CD4-positive, alpha-beta T cell (primary cell): Measurements from ENCODE around the gene C9orf152. TPM values are rescaled to one million over a fixed set of nuclear protein-coding genes. Genes with fewer than 3 reads are reported as not detected.

ENCODE experiments used
- ATAC-seq: fragments of 200-7000 bp; cut with Tn5 transposase; one replicate; pipeline ENCODE4 v1.10.0; 2022; ENCODE audit warnings: mild to moderate bottlenecking; ENCODE audit not compliant: poor library complexity
- CTCF ChIA-PET: fragments of 350-600 bp; sonication (Branson Sonifier 250); formaldehyde crosslinking; loops from one replicate; lab custom pipeline; 2021; ENCODE audit warnings: antibody characterized with exemption, inconsistent platforms; lab: Charles Lee
- POLR2A ChIA-PET: fragments of 350-600 bp; sonication (Branson Sonifier 250); formaldehyde crosslinking; loops from one replicate; lab custom pipeline; 2021; ENCODE audit warnings: antibody characterized with exemption, inconsistent platforms; lab: Charles Lee
- DNase-seq, 14 experiments: peaks; one replicate each; pipeline ENCODE4 v3.0.0-alpha.2; 2013 to 2020; ENCODE audit warnings: mixed read lengths in 2 of 14
- H3K27ac ChIP-seq, 2 donors: one replicate each; pipeline versions ENCODE4 v1.5.1 to v1.7.0; 2013; ENCODE audit warnings: low read length in 2 of 2, low read depth in 1 of 2, mild to moderate bottlenecking in 1 of 2
- H3K27me3 ChIP-seq, 2 experiments: 1 replicate in 1 of 2; 2 replicates in 1 of 2; pipeline versions ENCODE4 v1.6.1 to v1.7.0; 2013; ENCODE audit warnings: low read length in 2 of 2, control low read depth in 1 of 2, mild to moderate bottlenecking in 1 of 2, moderate library complexity in 1 of 2; ENCODE audit not compliant: insufficient read depth in 2 of 2, control insufficient read depth in 1 of 2
- H3K36me3 ChIP-seq: one replicate; pipeline ENCODE4 v1.6.1; 2013; ENCODE audit warnings: low read length, control low read depth; ENCODE audit not compliant: insufficient read depth
- H3K4me1 ChIP-seq: one replicate; pipeline ENCODE4 v1.6.1; 2013; ENCODE audit warnings: low read length, control low read depth; ENCODE audit not compliant: insufficient read depth
- H3K4me3 ChIP-seq: one replicate; pipeline ENCODE4 v1.5.1; 2013; ENCODE audit warnings: mild to moderate bottlenecking, low read length, moderate library complexity
- H3K9me3 ChIP-seq, 2 experiments: 1 replicate in 1 of 2; 2 replicates in 1 of 2; pipeline versions ENCODE4 v1.6.1 to v1.7.0; 2013; ENCODE audit warnings: low read length in 2 of 2, mild to moderate bottlenecking in 2 of 2, control low read depth in 1 of 2, moderate library complexity in 1 of 2; ENCODE audit not compliant: control insufficient read depth in 1 of 2, insufficient read depth in 1 of 2
- H3K27ac Mint-ChIP-seq: one replicate; pipeline ENCODE4 v1.8.0; 2020; ENCODE audit warnings: mixed read lengths
- H3K27me3 Mint-ChIP-seq: one replicate; pipeline ENCODE4 v1.8.0; 2021; ENCODE audit warnings: mixed read lengths
- H3K36me3 Mint-ChIP-seq: one replicate; pipeline ENCODE4 v1.8.0; 2021; ENCODE audit warnings: low read depth, mixed read lengths
- H3K4me1 Mint-ChIP-seq: one replicate; pipeline ENCODE4 v1.8.0; 2021; ENCODE audit warnings: low read depth, mixed read lengths
- H3K4me3 Mint-ChIP-seq: one replicate; pipeline ENCODE4 v1.8.0; 2020; ENCODE audit warnings: mild to moderate bottlenecking, mixed read lengths
- H3K9me3 Mint-ChIP-seq: one replicate; pipeline ENCODE4 v1.8.0; 2020; ENCODE audit warnings: mixed read lengths
- CTCF ChIP-seq: fragments of 200-600 bp; IDR thresholded peaks from one replicate; pipeline ENCODE4 v1.8.0; 2022; ENCODE audit warnings: antibody characterized with exemption, mild to moderate bottlenecking
- intact Hi-C, 2 experiments: fragments of 100-400 bp; cut with DNase I in 1 of 2; cut with micrococcal nuclease in 1 of 2; formaldehyde crosslinking; loops; one replicate each; pipeline versions ENCODE4 v1.15.1 to v1.9.0; 2023 to 2025; cut with DNase I, micrococcal nuclease
- polyA plus RNA-seq, 2 donors: library from polyadenylated mRNA; unstranded; fragments of 120-200 nt; gene quantifications; one replicate each; pipeline ENCODE4 v1.2.1, GENCODE V29; 2013
- total RNA-seq, 174 experiments: library from RNA in 2 of 174; stranded (reverse) in 2 of 174; gene quantifications; one replicate each; pipeline ENCODE4 v1.2.3 and lab custom pipeline; 2021 to 2026

Gene C9orf152, protein sequence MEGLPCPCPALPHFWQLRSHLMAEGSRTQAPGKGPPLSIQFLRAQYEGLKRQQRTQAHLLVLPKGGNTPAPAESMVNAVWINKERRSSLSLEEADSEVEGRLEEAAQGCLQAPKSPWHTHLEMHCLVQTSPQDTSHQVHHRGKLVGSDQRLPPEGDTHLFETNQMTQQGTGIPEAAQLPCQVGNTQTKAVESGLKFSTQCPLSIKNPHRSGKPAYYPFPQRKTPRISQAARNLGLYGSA
- not detected for total RNA-seq
- not detected for polyA plus RNA-seq (2013, experiment 1 of 2)
- 0.01 TPM for polyA plus RNA-seq (2013, experiment 2 of 2)
- total RNA-seq (lab: John Stamatoyannopoulos, UW), result 0 to 0.18 (median 0) reads per million in 172 experiments

- H3K36me3 ChIP-seq, result no peaks in the 10 kb centered on the region
- no peaks in the 10 kb centered on the region for H3K27me3 Mint-ChIP-seq
- no peak within 1 kb of the TSS for H3K4me3 ChIP-seq
- H3K27ac Mint-ChIP-seq, result no peak within 1 kb of the TSS
- H3K9me3 Mint-ChIP-seq, result no peaks in the 10 kb centered on the region
- no peak within 1 kb of the TSS for H3K4me3 Mint-ChIP-seq
- H3K27ac ChIP-seq, result no peak within 1 kb of the TSS
- H3K27me3 ChIP-seq, result peaks cover 0 to 6% of the 10 kb centered on the region in 2 experiments
- no peak for DNase-seq
- ChIA-PET POLR2A (no interaction called here), CTCF (no interaction called here)
- ATAC-seq, result no peak
- no peaks in the 10 kb centered on the region for H3K9me3 ChIP-seq
- no peaks in the 10 kb centered on the region for H3K4me1 ChIP-seq
- TF ChIP-seq CTCF, result no peak
- no peaks in the 10 kb centered on the region for H3K4me1 Mint-ChIP-seq
- H3K36me3 Mint-ChIP-seq, result no peaks in the 10 kb centered on the region
- intact Hi-C loops, result no loop called here
Measured at GRCh38 chr9:110208031-110208430, at the start of gene C9orf152. C9orf152 (minus strand) TSS chr9:110208159; CDS start chr9:110207579, 580 bp downstream.

- no peak for TF ChIP-seq CTCF
- H3K27me3 Mint-ChIP-seq, result no peaks in the 10 kb centered on the region
- no peaks in the 10 kb centered on the region for H3K9me3 Mint-ChIP-seq
- Histone ChIP-seq H3K4me3 (peak overlapping the region; percentile 85), H3K9me3 (no peaks in the 10 kb centered on the region), H3K27ac (peak overlapping the region; percentile 2 to 45), H3K36me3 (no peaks in the 10 kb centered on the region), H3K4me1 (peaks cover 32% of the 10 kb centered on the region), H3K27me3 (no peaks in the 10 kb centered on the region)
- peaks cover 43% of the 10 kb centered on the region for H3K4me1 Mint-ChIP-seq
- peak overlapping the region; percentile 73 for H3K27ac Mint-ChIP-seq
- POLR2A ChIA-PET, result interaction anchor here (1.2 kb wide), 1 partner anchor 12 kb away, joined by 4 read pairs; no protein-coding TSS in a partner anchor
- H3K4me3 Mint-ChIP-seq, result peak overlapping the region; percentile 98
- H3K36me3 Mint-ChIP-seq, result peaks cover 4% of the 10 kb centered on the region
- intact Hi-C loops, result loop anchor here in 1 of 2 experiments (5.0 to 10.0 kb wide), 2 partner anchors 210 to 1322 kb away; partner anchors contain the start of genes ABITRAM and ELP1
- CTCF ChIA-PET, result no interaction called here
- ATAC-seq, result no peak
- DNase-seq, result peak in 1 of 14 experiments; percentile 5
Measured at GRCh38 chr9:110257097-110257841, 49.3 kb upstream of the C9orf152 start.

DNA sequence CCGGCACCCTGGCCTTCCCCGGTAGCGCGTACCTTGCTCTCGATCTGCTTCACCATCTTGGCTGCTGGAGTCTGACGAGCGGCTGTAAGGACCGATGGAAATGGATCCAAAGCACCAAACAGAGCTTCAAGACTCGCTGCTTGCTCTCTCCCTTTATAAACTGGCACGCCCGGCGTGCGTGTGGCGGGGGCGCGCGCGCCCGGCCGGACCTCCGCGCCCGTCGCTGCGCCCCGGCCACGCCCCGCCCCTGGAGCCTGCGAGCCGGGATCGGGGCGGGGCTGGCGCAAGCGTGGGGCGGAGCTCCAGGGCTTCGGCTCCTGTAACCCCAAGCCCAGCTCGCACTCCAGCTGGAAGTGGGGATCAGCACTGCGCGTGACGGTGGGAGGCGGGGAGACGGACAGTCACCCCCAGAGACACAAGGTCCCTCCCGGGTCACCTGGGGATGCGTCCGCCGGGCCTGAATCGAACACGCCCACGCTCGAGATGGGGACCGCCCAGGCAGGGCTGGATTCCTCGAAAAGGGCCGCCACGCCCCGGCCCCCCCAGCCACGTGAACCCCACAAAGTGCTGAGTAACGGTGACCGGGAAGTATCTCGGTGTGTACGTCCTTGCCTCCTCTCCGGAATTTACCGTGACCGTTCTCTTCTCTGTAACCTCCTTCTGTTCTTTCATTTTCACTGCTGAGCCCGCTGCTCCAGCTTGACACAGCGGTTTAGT is 48.6 kb upstream of the C9orf152 start, which contains the start of gene TXN:
TXN (minus strand) TSS at position 128 of the 717 bp plus-strand sequence; CDS start at position 56, 72 bp downstream.
- no peaks in the 10 kb centered on the region for H3K9me3 ChIP-seq
- CTCF ChIA-PET, result no interaction called here
- peak within 1 kb of the TSS; percentile 83 for H3K27ac Mint-ChIP-seq
- no peak for TF ChIP-seq CTCF
- H3K27me3 ChIP-seq, result no peaks in the 10 kb centered on the region
- H3K4me1 ChIP-seq, result peaks cover 32% of the 10 kb centered on the region
- H3K27ac ChIP-seq, result peak within 1 kb of the TSS; percentile 37 to 63
- no peaks in the 10 kb centered on the region for H3K36me3 ChIP-seq
- no peaks in the 10 kb centered on the region for H3K9me3 Mint-ChIP-seq
- ATAC-seq (peak; percentile 78), DNase-seq (peak; percentile 59 to 91 (median 77))
- no peaks in the 10 kb centered on the region for H3K27me3 Mint-ChIP-seq
- POLR2A ChIA-PET, result interaction anchor here (0.6 to 1.2 kb wide), 4 partner anchors 11 to 1226 kb away, joined by 3 to 4 read pairs (median 3); no protein-coding TSS in a partner anchor
- intact Hi-C loops, result loop anchor here in 1 of 2 experiments (5.0 to 10.0 kb wide), 2 partner anchors 209 to 1322 kb away; partner anchors contain the start of genes ABITRAM and ELP1
- H3K4me3 ChIP-seq, result peak within 1 kb of the TSS; percentile 85
- peaks cover 44% of the 10 kb centered on the region for H3K4me1 Mint-ChIP-seq
- H3K4me3 Mint-ChIP-seq, result peak within 1 kb of the TSS; percentile 98
- peaks cover 4% of the 10 kb centered on the region for H3K36me3 Mint-ChIP-seq
